ENCODE measurements around the gene NSUN3. TPM values are rescaled to one million over a fixed set of nuclear protein-coding genes. Genes with fewer than 3 reads are reported as not detected.
"Not testable (repeated sequence)": the region's sequence is repeated elsewhere in the genome, so short reads cannot be mapped to it uniquely, and the experiment has no call there.

NSUN3 gene
- total RNA-seq, 2 donors from 2014 or later, result 18.5 to 22.6 TPM

GRCh38 chr3:94028093-94028837 lies 34.6 kb upstream of the NSUN3 start, which contains the start of gene STX19:
STX19 (minus strand) TSS chr3:94028597; CDS start chr3:94015269, 13,328 bp downstream.
- no peaks in the 10 kb centered on the region for H3K27me3 ChIP-seq (ENCODE audit: control insufficient read depth, insufficient read depth, low read length, poor library complexity, severe bottlenecking)
- H3K4me1 Mint-ChIP-seq, result peaks cover 6% of the 10 kb centered on the region
- H3K9ac ChIP-seq (ENCODE audit: extremely low read depth, low read length, poor library complexity, severe bottlenecking), result no peak within 1 kb of the TSS
- H3K36me3 Mint-ChIP-seq (ENCODE audit: low read depth), result peaks cover 14% of the 10 kb centered on the region
- H3K9me3 ChIP-seq (ENCODE audit: control insufficient read depth, low read length), result no peaks in the 10 kb centered on the region
- H3K4me1 ChIP-seq (ENCODE audit: control insufficient read depth, insufficient read depth, low read length), result no peaks in the 10 kb centered on the region
- no peak within 1 kb of the TSS for H3K27ac ChIP-seq (ENCODE audit: low read depth, low read length)
- no peaks in the 10 kb centered on the region for H3K27me3 Mint-ChIP-seq (ENCODE audit: insufficient read depth)
- no peak for TF ChIP-seq CTCF (conservative IDR thresholded peaks at IDR 0.05)
- H3K27ac Mint-ChIP-seq, result no peak within 1 kb of the TSS
- no peak within 1 kb of the TSS for H3K4me3 Mint-ChIP-seq
- H3K4me3 ChIP-seq (ENCODE audit: low read length), result no peak within 1 kb of the TSS
- peaks cover 4% of the 10 kb centered on the region for H3K36me3 ChIP-seq (ENCODE audit: control insufficient read depth, insufficient read depth, low read length)
- WGBS, 2 experiments (ENCODE audit: insufficient coverage in 1 of 2, insufficient read length in 1 of 2), result 93 to 96% methylated on average over 3 to 7 of the region's 8 CpGs
- no peaks in the 10 kb centered on the region for H3K9me3 Mint-ChIP-seq
- no peak for DNase-seq

GRCh38 chr3:94036909-94037507 lies 25.9 kb upstream of the NSUN3 start:
- 78 to 88% methylated on average over 1 to 2 of the region's 3 CpGs for WGBS, 2 experiments (ENCODE audit: insufficient coverage in 1 of 2, insufficient read length in 1 of 2)
- H3K36me3 Mint-ChIP-seq (ENCODE audit: low read depth), result peaks cover 32% of the 10 kb centered on the region
- H3K27ac Mint-ChIP-seq, result no peak overlapping the region

GRCh38 chr3:94043285-94043684 lies 19.6 kb upstream of the NSUN3 start:
- H3K27me3 Mint-ChIP-seq (ENCODE audit: insufficient read depth), result no peaks in the 10 kb centered on the region
- peaks cover 34% of the 10 kb centered on the region for H3K9me3 Mint-ChIP-seq
- no peak overlapping the region for H3K4me3 Mint-ChIP-seq
- no peak overlapping the region for H3K9ac ChIP-seq (ENCODE audit: extremely low read depth, low read length, poor library complexity, severe bottlenecking)
- no peak for TF ChIP-seq CTCF (conservative IDR thresholded peaks at IDR 0.05)
- no peak for DNase-seq
- 100% methylated on average over 1 of the region's 1 CpG; no CpG with 5 or more reads in 1 of the 2 experiments for WGBS, 2 experiments (ENCODE audit: insufficient coverage in 1 of 2, insufficient read length in 1 of 2)
- peak overlapping the region; percentile 53 for H3K4me3 ChIP-seq (ENCODE audit: low read length)
- no peaks in the 10 kb centered on the region for H3K4me1 ChIP-seq (ENCODE audit: control insufficient read depth, insufficient read depth, low read length)
- no peak overlapping the region for H3K27ac Mint-ChIP-seq
- peaks cover 57% of the 10 kb centered on the region for H3K36me3 Mint-ChIP-seq (ENCODE audit: low read depth)
- no peak overlapping the region for H3K27ac ChIP-seq (ENCODE audit: low read depth, low read length)
- H3K27me3 ChIP-seq (ENCODE audit: control insufficient read depth, insufficient read depth, low read length, poor library complexity, severe bottlenecking), result no peaks in the 10 kb centered on the region
- H3K9me3 ChIP-seq (ENCODE audit: control insufficient read depth, low read length), result peaks cover 43% of the 10 kb centered on the region
- peaks cover 56% of the 10 kb centered on the region for H3K36me3 ChIP-seq (ENCODE audit: control insufficient read depth, insufficient read depth, low read length)
- H3K4me1 Mint-ChIP-seq, result no peaks in the 10 kb centered on the region

More at GRCh38 chr3:94036909-94037507, 25.9 kb upstream of the NSUN3 start:
- Histone ChIP-seq H3K9ac (ENCODE audit: extremely low read depth, low read length, poor library complexity, severe bottlenecking) (no peak overlapping the region), H3K27me3 (ENCODE audit: control insufficient read depth, insufficient read depth, low read length, poor library complexity, severe bottlenecking) (no peaks in the 10 kb centered on the region), H3K4me3 (ENCODE audit: low read length) (no peak overlapping the region), H3K9me3 (ENCODE audit: control insufficient read depth, low read length) (peaks cover 6% of the 10 kb centered on the region), H3K36me3 (ENCODE audit: control insufficient read depth, insufficient read depth, low read length) (peaks cover 41% of the 10 kb centered on the region), H3K4me1 (ENCODE audit: control insufficient read depth, insufficient read depth, low read length) (no peaks in the 10 kb centered on the region), H3K27ac (ENCODE audit: low read depth, low read length) (no peak overlapping the region)
- H3K27me3 Mint-ChIP-seq (ENCODE audit: insufficient read depth), result no peaks in the 10 kb centered on the region
- no peaks in the 10 kb centered on the region for H3K9me3 Mint-ChIP-seq
- TF ChIP-seq CTCF (conservative IDR thresholded peaks at IDR 0.05), result peak; percentile 79
- no peak overlapping the region for H3K4me3 Mint-ChIP-seq
- DNase-seq, result no peak
- no peaks in the 10 kb centered on the region for H3K4me1 Mint-ChIP-seq

- not testable (repeated sequence) for H3K27ac ChIP-seq (ENCODE audit: low read depth, low read length); H3K27ac Mint-ChIP-seq; H3K27me3 Mint-ChIP-seq (ENCODE audit: insufficient read depth)
Measured at GRCh38 chr3:94044100-94044936, 18.5 kb upstream of the NSUN3 start.

More at GRCh38 chr3:94044100-94044936, 18.5 kb upstream of the NSUN3 start:
- not testable (repeated sequence) for H3K4me3 Mint-ChIP-seq; H3K4me1 ChIP-seq (ENCODE audit: control insufficient read depth, insufficient read depth, low read length); H3K27me3 ChIP-seq (ENCODE audit: control insufficient read depth, insufficient read depth, low read length, poor library complexity, severe bottlenecking); H3K4me1 Mint-ChIP-seq; H3K9ac ChIP-seq (ENCODE audit: extremely low read depth, low read length, poor library complexity, severe bottlenecking); H3K4me3 ChIP-seq (ENCODE audit: low read length); DNase-seq
- Mint-ChIP-seq H3K36me3 (ENCODE audit: low read depth) (peaks cover 53% of the 10 kb centered on the region), H3K9me3 (peaks cover 34% of the 10 kb centered on the region)
- H3K9me3 ChIP-seq (ENCODE audit: control insufficient read depth, low read length), result peaks cover 43% of the 10 kb centered on the region
- H3K36me3 ChIP-seq (ENCODE audit: control insufficient read depth, insufficient read depth, low read length), result peaks cover 57% of the 10 kb centered on the region
- WGBS, 2 experiments (ENCODE audit: insufficient coverage in 1 of 2, insufficient read length in 1 of 2), result 94 to 96% methylated on average over 29 to 61 of the region's 61 CpGs
